Measurements from ENCODE around the gene RGS10.

- TF ChIP-seq CTCF (conservative IDR thresholded peaks at IDR 0.05) (no peak), EZH2 (IDR thresholded peaks at IDR 0.05; ENCODE audit: low read depth) (no peak)
These were observed 45.6 kb upstream of the RGS10 start for GRCh38 chr10:119588071-119588470.
